HG03039 (cell line): Measurements from ENCODE around the gene CTNND2.
"Not testable (repeated sequence)": the region's sequence is repeated elsewhere in the genome, so short reads cannot be mapped to it uniquely, and the experiment has no call there.

Source experiments
- ATAC-seq: cut with Tn5 transposase; IDR thresholded peaks from one replicate; pipeline ENCODE4 v1.9.1; 2021; ENCODE audit warnings: mild to moderate bottlenecking, moderate library complexity; ENCODE audit not compliant: unreplicated experiment

Gene CTNND2

DNA sequence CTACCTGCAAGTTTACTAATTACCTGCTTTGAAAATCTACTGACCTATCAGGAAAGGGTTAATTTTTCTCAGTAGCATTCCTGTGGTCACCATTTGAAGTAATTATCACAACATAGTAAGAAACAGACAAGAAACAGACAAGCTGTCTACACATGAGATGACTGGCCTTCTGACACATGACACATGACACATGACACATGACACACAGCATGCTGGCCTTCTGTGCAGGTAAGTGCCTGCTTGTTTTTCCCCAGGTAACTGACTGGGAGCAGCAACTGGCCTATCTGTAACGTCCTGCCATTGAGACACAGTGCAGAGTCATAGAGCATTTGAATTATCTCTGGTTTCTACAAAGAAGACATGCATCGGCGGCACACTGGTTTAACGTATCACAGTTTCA, 222.4 kb downstream of the CTNND2 start:
- ATAC-seq = no peak

DNA sequence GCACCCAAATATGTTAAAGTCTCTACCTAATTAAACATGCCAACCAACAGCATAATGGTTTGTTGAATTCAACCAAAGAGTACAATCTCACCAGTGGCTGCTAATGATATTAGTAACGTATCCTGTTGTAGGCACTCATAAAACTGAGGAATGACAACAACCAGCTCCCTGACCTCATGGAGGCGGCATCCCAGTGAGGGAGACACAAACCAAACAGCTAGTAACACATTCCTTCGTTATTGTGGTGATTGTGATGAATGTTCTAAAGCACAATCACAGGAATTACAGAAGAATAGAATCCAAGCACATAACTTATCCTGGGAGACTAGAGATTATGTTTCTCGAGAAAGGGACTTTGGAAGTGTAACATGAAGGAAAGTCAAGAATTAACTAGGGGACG, 224.6 kb downstream of the CTNND2 start:
- no peak for ATAC-seq

DNA sequence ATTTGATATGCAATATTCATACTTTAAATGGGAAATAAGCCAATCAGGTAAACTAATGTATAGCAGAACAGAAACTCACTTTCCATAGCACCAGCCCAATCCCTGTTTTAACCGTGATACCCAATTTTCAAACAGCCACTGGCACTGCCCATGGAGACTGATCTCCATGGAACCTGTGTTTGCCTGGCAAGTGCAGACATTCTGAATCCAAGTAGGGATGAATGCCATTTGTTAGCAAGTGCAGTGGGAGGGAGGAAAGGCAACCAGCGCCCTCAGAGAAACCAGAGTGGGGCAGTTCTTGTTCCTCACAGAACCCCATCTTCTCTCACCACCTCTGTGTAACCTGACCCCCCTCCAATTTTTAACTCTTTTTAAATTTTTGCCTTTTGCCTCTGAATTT, 229.1 kb downstream of the CTNND2 start:
- no peak for ATAC-seq

DNA sequence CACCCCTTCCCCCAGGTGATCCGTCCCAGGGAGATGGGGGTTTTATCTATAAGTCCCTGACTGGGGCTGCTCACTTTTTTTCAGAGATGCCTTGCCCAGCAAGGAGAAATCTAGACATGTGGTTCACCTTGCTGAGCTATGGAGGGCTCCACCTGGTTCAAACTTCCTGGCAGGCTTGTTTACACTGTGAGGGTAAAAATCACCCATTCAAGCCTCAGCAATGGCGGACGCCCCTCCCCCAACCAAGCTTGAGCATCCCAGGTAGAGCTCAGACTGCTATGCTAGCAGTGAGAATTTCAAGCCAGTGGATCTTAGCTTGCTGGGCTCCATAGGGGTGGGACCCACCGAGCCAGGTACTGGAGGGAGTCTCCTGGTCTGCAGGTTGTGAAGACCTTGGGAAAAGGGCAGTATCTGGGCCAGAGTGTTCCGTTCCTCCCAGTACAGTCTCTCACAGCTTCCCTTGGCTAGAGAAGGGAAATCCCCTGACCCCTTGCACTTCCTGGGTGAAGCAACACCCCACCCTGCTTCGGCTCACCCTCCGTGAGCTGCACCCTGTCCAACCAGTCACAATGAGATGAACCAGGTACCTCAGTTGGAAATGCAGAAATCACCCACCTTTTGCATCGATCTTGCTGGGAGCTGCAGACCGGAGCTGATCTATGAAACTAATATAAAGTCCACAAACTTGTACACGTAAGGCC, 231.7 kb downstream of the CTNND2 start:
- no peak for ATAC-seq

DNA sequence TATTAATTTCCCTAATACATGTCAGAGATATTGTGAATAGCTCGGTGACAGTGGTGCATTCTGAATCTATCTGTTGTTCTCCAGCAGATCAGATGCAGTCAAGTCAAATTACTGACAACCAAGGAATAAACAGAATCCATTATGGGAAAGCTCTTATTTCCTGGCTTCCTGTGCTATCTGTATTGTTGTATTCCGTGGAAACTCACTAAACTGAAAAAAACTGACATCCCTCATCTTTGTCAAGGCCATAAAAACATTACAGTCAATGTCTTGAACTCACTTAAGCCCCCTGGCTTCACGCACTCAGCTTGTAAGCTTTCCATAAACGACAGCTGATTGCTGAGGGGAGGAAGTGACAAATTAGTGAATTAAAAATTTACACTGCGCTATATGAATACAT, 245.9 kb downstream of the CTNND2 start:
- ATAC-seq = no peak

DNA sequence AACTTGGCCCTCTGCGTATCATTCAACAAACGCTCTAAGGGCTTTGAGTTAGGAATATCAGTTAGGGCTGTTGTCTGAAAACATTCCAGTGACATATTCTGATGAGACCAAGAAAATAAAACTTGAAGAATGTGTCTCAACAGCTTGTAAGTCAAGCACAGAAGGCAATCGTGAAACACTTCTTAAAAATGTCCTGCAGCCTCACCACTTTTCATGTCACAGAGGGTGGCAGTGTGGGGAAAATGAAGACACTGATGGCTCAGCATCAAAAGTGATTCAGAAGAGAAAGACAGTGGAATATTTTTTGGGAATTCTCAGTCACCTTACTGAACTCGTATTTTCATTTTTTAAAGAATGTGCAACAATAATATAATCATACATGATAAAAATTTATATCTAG, 247.3 kb downstream of the CTNND2 start:
- ATAC-seq = no peak

DNA sequence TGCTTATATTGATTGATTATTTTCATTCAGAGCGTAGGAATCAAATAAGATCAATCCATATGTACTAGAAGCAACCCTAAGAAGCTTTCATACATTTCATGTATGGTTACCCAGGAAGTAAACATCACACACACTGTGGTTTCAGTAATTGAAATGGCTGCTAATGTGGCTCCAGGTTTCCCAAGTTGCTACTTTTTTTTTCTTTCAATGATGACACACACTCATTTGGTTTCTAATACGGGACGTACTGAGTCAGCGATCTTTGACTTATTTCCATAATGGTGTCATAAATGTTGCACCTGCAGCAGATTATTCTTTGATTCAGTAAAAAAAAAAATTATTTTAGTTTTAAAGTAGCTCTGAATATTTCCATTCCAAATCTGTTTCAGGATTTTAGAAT, 248.6 kb downstream of the CTNND2 start:
- no peak for ATAC-seq

DNA sequence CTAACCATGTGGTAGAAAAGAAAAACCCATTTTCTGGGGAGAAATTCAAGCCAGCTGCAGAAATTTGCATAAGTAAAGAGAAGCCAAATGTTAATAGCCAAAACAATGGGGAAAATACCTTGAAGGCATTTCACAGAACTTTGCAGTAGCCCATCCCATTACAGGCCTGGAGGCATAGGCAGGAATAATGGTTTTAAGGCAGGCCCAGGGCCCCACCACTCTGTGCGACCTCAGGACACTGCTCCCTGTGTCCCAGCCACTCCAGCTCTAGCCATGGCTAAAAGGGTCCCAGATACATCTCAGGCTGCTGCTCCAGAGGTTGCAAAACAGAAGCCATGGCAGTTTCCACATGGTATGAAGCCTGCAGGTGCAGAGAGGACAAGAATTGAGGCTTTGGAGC, 253.3 kb downstream of the CTNND2 start:
- ATAC-seq = no peak

DNA sequence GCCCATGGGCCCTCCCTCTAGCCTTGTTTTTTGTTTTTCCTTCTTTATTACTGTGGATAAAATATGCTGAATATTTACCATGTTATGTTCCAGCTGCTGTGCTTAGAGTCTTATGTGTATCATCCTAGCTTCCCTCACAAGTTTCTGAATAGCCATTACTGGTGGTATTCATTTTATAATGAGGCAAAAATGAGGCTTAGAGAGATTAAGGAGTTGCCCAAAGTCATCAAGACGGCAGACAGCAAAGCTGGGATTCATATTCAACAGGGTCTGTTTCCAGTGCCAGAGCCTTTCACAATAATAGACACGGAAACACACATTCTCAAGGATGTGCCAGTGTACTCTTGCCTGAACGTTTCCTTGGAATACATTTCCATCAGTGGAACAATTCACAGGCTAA, 258.1 kb downstream of the CTNND2 start:
- no peak for ATAC-seq

DNA sequence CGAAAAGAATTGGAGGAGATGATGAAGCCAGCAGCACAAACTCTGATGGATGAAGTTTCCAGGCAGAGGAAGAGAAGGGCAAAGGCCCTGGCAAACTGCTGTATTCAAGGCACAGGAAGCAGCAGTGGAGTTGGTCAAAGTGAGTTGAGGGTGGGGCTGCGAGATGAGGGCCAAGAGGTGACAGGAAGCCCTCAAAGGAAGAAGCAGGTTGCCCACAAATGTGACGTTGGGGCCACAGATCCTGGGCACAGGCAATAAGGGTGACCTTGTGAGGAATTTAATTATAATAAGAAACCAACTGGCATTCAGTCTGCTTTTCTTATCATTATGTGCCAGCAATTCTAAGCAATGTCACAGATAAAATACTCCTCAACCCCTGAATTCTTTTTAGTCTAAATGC, 261.8 kb downstream of the CTNND2 start:
- ATAC-seq = no peak

DNA sequence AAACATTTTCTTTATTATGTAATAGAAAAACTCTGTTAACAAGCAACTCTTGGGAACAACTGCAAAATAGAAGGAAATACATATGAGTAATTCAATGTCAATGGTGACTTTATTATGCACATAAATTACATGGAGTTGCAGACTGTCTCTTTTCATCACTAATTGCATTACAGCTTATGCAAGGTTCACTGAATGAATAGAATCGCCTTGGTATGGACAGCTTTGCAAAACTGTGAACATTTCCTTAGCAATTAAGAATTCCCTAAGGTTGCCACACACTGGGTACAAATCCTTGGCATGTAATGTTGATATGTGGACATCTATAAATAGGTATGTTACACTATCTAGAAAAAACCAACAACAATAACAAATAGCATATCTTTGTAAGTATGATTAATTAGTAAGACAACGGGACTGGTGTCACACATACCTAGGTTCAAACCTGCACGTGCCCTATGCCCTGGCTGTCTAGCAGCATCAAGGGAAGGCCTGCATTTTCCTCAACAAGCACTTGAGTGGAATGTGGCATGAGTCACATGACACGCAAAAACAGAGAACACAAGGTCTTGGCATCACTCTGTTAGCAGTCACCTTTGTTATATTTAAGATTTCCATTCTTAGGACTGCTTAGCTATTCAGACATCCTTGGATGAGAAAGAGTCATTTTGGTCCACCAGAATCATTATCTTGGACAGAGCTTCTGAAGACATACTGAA, 263.9 kb downstream of the CTNND2 start:
- ATAC-seq = no peak

DNA sequence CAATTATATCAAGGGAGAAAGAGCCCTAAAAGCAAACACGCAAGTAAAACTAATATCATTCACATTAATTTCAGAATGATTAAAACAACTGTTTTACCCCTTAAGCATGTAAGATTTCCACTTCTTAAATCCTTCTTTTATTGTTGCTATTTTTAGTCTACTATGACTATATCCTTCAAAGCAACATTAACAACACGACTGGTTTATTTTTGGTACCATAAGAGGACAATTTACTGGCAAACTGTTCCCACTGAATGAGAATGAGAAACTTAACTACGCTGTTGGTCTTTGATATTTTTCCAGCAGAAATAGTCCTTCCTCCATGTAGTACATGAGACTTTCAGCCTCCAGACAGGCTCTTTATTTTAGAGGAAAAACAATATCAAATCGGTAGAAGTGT, 281.5 kb downstream of the CTNND2 start:
- no peak for ATAC-seq

DNA sequence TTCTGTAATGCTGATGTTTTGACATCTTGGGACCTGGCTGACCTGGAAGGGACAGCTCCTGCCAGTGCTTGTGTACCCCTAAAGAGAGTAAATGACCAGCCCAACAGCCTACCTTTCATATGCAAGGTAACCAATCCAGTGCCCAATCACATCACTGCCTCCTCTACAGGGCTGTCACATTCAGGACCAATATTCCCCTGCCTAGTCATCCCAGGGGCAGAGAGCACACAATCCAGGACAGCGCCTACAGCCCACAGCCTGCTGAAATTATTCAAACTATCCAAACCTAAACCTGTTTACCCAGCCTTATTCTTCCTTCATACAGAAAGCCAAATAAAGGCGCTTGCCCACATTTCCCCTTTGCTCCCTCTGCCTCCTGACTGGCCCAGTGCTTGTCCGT, 284.1 kb downstream of the CTNND2 start:
- ATAC-seq = no peak

DNA sequence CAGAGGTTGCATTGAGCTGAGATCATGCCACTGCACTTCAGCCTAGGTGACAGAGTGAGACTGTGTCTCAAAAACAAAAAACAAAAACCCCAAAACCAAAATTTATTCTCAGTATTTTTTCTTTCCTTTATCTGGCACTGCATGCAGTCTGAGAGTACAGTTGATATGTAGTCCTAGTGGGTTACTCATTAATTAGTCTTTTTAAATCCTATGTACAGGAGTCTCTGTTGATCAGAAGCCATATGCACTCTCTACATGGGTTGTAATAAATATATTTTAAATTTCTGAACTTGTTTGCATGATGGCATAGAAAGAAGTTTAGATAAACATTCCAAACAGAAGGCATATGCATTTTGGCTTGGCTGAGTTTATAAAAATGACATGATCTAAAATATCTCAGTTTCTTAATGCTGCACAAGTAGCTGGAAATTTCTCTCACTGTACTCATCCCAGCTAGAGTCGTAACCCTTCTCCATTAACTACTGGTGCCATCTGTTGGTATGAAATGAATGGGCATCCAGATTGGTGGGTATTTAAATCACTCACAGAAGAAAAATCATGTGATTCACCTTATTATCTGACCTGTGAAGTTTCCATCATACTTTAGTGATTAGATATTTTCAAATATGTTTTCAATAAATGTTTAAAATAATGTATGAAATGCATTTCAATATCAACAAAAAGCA, 284.8 kb downstream of the CTNND2 start:
- no peak for ATAC-seq

DNA sequence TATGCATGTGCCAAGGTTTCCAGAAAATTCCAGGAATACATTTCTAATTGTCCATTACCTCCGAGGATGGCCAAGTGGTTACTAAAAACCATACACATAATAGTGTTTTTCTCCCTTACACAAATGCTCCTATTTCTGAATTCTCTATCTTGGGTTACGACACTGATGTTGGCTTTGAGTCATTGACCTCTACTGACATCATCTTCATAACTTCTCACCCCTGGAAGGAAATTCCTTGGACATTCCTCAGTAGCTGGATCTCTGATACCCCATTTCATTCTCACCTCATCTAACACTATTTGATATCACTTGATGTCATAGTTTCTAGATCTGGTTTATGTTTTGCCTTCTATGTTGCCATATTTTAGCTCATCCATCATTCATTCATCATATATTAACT, 287.2 kb downstream of the CTNND2 start:
- ATAC-seq = no peak

DNA sequence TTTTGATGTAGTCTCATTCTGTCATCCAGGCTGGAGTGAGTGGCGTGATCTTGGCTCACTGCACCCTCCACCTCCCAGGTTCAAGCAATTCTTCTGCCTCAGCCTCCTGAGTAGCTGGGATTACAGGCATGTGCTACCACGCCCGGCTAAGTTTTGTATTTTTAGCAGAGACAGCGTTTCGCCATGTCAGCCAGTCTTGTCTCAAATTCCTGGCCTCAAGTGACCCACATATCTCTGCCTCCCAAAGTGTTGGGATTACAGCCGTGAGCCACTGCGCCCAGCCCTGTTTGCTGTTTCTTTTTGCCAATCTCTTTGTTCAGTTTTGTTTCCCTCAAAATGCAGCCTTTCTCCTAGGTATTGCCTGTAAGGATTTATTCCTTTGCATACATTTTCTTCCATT, 287.6 kb downstream of the CTNND2 start:
- ATAC-seq = not testable (repeated sequence)

DNA sequence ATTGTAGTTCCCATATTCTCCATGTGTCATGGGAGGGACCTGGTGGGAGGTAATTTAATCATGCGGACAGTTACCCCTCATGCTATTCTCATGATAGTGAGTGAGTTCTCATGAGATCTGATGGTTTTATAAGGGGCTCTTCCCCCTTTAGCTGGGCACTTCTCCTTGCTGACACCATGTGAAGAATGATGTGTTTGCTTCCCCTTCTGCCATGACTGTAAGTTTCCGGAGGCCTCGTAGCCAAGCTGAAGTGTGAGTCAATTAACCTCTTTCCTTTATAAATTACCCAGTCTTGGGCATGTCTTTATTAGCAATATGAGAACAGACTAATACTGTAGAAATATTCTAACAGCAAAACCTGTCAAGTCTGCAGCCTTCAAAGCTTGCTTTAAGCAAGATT, 293.2 kb downstream of the CTNND2 start:
- ATAC-seq = no peak

DNA sequence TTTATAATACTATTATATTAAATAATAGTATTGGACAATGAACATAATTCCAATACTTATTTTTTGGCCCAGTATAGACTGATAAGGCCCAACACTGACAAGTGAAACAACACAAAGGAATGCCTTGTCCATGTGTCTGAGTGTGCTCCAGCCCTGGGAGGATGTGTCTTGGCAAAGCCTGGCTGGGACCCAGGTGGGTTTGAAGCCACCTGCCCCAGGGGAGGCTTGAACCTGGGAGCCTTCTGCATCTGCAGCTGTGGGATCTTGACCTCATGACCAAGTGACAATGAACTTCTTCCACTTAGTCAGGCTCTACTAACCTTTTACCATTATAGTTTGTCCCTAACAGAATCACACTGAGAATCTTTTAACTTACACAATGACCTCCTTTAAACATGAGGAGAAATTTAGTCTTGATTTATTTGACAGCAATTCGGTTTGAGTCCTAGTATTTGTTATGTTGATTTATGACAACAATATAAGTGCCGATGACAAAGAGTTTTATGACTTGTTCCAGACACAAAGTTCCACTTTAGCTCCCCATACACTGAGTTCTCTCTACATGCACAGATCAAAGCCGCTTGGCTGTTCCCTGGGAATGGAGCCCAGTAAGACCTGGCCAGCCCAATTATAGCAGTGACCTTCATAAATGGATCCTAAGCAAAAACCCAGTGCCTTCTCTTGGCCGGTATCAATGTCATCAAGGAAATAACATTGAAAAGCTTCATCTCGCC, 294.5 kb downstream of the CTNND2 start:
- no peak for ATAC-seq

DNA sequence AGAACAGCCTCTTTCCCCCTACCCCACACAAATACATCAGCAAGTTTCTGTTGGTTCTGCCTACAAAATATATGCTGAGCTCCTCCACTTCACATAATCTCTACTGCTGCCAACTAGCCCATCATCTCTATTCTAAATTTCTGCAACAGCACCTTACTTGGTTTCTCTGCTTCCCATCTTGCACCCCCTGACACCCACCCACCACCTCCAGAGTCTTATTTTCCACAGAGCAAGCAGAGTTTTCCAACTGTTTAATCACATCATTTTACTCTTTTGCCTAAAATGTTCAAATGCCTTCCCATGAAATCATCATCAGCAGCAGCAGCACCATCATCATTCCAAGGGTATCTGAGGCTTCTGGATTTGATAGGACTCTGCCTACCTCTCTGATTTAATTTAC, 295.7 kb downstream of the CTNND2 start:
- no peak for ATAC-seq

DNA sequence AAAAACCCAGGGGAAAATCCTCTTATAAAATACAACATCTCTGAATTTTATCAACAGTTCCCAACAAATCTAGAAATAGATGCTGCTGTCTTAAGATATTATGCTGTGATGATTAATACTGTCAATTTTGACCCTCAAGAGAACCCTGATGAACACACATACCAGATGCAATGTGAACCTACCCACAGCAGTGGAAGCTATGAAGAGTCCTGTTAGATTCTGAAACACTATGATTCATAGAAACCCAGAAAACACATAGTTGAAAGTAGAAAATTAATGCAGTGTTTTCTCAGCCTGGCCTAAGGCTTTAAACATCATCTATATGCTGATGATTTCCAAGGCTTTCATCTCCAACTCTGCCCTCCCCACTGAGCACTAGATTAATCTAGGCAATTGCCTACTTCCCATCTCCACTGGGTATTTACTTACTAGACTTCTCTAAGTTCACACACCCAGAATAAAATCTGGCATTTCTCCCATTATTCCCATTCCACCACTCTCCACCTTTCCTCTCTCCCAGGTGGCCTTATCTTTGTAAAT, 296.2 kb downstream of the CTNND2 start:
- no peak for ATAC-seq

DNA sequence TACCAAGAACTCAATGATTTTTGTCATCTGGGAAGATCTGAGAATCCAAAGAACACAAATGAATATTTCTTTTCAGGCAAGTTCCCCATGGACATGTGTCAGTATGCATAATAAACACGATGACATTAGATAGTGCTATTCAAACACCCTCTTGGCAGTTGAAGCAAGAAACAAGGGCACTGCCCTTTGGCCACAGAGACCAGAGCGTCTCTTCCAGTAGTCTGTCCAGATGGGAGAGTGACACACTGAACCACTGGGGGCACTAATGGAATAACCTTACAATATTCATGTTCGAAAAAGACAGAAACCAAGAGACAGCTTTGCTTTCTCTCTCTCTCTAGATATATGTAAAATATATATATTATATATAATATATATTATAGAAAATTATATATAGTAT, 301.9 kb downstream of the CTNND2 start:
- ATAC-seq = no peak
